Measurements from ENCODE around the gene PRSS2. TPM values are rescaled to one million over a fixed set of nuclear protein-coding genes. Genes with fewer than 3 reads are reported as not detected.

Gene PRSS2
- total RNA-seq, 1 donor from 2014 or later, result not detected

DNA sequence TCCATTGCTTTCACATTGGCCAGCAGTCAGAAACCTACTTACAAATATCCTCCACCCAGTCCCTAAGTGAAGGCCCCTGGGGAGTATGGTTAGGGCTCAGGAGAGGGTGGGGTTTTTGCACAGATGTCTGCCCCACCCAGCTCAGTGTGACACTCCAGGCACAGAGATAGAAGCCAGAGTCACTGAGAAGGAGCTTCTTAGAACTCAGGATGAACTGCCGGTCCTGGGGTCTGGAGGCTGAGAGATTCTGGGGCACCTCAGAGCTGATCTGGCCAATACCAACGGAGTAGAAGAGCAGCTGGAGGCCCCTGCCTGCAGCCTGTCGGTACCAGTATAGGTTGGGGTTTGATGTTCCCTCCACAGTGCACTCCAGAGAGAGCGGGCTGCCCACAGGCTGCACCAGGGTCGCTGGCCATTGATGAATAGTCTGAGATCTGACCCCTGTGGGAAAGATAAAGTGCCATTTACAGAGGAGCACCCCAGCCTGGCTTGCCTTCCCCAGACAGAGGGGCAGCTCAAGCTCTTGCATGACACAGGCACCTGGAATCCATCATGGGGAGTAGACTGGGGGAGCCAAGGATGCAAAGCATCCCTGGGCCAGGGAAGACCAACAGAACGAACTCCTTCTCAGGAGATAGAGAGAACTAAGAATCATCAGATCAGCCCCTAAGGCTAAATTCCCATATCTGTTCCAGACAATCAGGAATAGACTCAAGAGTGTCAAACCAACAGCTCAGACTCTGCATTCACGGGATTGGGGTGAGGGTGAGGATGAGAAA, 41.9 kb downstream of the PRSS2 start:
- no peaks in the 10 kb centered on the region for H3K36me3 Mint-ChIP-seq (ENCODE audit: low read depth, unreplicated experiment)
- peak overlapping the region; percentile 65 for H3K4me2 ChIP-seq (ENCODE audit: low read length)
- peak overlapping the region; percentile 96 for H3K27ac Mint-ChIP-seq (ENCODE audit: unreplicated experiment)

DNA sequence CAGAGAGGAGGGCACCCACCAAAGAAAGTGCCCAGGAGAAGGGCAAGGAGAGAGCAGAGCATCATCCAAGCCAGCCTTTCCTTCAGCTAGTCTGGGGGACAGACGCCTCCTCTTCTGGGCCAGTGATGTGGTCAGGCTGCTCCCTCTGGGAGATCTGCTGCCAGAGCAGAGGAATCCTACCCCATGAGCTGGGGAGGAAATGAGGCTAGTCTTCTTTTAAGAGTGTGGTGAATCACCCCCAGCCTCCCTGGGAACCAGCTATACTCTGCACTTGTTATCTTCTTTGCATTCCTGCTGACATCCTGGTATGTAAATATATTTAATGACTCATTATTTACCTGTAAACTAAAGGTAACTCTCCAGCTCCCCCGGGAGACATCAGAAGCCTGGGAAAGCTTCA, 42.5 kb downstream of the PRSS2 start:
- H3K9me3 ChIP-seq (ENCODE audit: insufficient read depth, low read depth, low read length), result no peaks in the 10 kb centered on the region
- no peaks in the 10 kb centered on the region for H3K27me3 ChIP-seq (ENCODE audit: insufficient read depth, low read length)
- peak overlapping the region; percentile 90 for H3K27ac ChIP-seq (ENCODE audit: low read depth, low read length)
- no peak for FAIRE-seq
- no peaks in the 10 kb centered on the region for H3K79me2 ChIP-seq (ENCODE audit: insufficient read depth, low read length)
- no peaks in the 10 kb centered on the region for H4K20me1 ChIP-seq (ENCODE audit: insufficient read depth, low read length)
- no peaks in the 10 kb centered on the region for H3K36me3 ChIP-seq (ENCODE audit: insufficient read depth, low read length)
- H3K4me2 ChIP-seq (ENCODE audit: low read length), result peak overlapping the region; percentile 65
- peaks cover 65% of the 10 kb centered on the region for H3K4me1 Mint-ChIP-seq (ENCODE audit: low read depth, unreplicated experiment)
- H3K4me3 ChIP-seq (ENCODE audit: insufficient read depth, low read depth, low read length), result no peak overlapping the region
- peak; percentile 79 for DNase-seq (ENCODE audit: low read depth)
- H2AFZ ChIP-seq (ENCODE audit: low read depth, low read length), result no peak overlapping the region
- peak overlapping the region; percentile 96 for H3K27ac Mint-ChIP-seq (ENCODE audit: unreplicated experiment)
- H3K27me3 Mint-ChIP-seq (ENCODE audit: low read depth, unreplicated experiment), result no peaks in the 10 kb centered on the region
- no peaks in the 10 kb centered on the region for H3K36me3 Mint-ChIP-seq (ENCODE audit: low read depth, unreplicated experiment)
- H3K4me1 ChIP-seq (ENCODE audit: insufficient read depth, low read length), result peaks cover 46% of the 10 kb centered on the region
- no peak for TF ChIP-seq EZH2 (IDR thresholded peaks at IDR 0.05; ENCODE audit: insufficient read depth, low read length)
- TF ChIP-seq, protein P1, sequence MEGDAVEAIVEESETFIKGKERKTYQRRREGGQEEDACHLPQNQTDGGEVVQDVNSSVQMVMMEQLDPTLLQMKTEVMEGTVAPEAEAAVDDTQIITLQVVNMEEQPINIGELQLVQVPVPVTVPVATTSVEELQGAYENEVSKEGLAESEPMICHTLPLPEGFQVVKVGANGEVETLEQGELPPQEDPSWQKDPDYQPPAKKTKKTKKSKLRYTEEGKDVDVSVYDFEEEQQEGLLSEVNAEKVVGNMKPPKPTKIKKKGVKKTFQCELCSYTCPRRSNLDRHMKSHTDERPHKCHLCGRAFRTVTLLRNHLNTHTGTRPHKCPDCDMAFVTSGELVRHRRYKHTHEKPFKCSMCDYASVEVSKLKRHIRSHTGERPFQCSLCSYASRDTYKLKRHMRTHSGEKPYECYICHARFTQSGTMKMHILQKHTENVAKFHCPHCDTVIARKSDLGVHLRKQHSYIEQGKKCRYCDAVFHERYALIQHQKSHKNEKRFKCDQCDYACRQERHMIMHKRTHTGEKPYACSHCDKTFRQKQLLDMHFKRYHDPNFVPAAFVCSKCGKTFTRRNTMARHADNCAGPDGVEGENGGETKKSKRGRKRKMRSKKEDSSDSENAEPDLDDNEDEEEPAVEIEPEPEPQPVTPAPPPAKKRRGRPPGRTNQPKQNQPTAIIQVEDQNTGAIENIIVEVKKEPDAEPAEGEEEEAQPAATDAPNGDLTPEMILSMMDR (IDR thresholded peaks at IDR 0.05; ENCODE audit: insufficient read depth, low read depth, low read length), result no peak
- H3K9me3 Mint-ChIP-seq (ENCODE audit: unreplicated experiment), result no peaks in the 10 kb centered on the region
- H3K4me3 Mint-ChIP-seq (ENCODE audit: unreplicated experiment), result no peak overlapping the region
- H3K9ac ChIP-seq (ENCODE audit: low read length), result peak overlapping the region; percentile 73

More for the DNA sequence above, 41.9 kb downstream of the PRSS2 start:
- Mint-ChIP-seq H3K27me3 (ENCODE audit: low read depth, unreplicated experiment) (no peaks in the 10 kb centered on the region), H3K4me1 (ENCODE audit: low read depth, unreplicated experiment) (peaks cover 70% of the 10 kb centered on the region), H3K4me3 (ENCODE audit: unreplicated experiment) (no peak overlapping the region), H3K9me3 (ENCODE audit: unreplicated experiment) (no peaks in the 10 kb centered on the region)
- Histone ChIP-seq H3K79me2 (ENCODE audit: insufficient read depth, low read length) (no peaks in the 10 kb centered on the region), H3K9ac (ENCODE audit: low read length) (peak overlapping the region; percentile 73), H3K9me3 (ENCODE audit: insufficient read depth, low read depth, low read length) (no peaks in the 10 kb centered on the region), H3K4me3 (ENCODE audit: insufficient read depth, low read depth, low read length) (no peak overlapping the region), H3K4me1 (ENCODE audit: insufficient read depth, low read length) (peaks cover 49% of the 10 kb centered on the region), H3K27ac (ENCODE audit: low read depth, low read length) (peak overlapping the region; percentile 90), H4K20me1 (ENCODE audit: insufficient read depth, low read length) (no peaks in the 10 kb centered on the region), H3K36me3 (ENCODE audit: insufficient read depth, low read length) (no peaks in the 10 kb centered on the region), H3K27me3 (ENCODE audit: insufficient read depth, low read length) (no peaks in the 10 kb centered on the region), H2AFZ (ENCODE audit: low read depth, low read length) (no peak overlapping the region)
- TF ChIP-seq, protein P1 (IDR thresholded peaks at IDR 0.05; ENCODE audit: insufficient read depth, low read depth, low read length), result no peak
- no peak for TF ChIP-seq EZH2 (IDR thresholded peaks at IDR 0.05; ENCODE audit: insufficient read depth, low read length)
- peak; percentile 17 for DNase-seq (ENCODE audit: low read depth)
- FAIRE-seq, result no peak

DNA sequence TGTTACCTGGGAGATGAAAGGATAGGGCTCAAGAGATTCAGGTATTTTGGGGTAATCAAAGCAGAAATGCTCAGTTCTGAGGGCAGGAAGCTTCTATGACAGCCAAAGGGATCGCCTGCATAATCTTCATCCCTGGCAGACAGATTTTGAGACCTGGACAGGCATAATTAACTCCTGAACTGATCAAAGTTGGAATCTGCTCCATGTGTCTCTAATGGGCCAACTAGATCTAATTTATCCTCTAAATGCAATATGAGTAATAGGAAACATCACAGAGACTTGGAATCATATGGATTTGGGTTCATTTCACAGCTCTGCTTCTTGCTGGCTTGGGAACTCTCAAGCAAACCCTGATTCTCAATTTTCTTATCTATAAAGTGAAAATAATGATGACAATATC, 42.9 kb downstream of the PRSS2 start:
- Histone ChIP-seq H2AFZ (ENCODE audit: low read depth, low read length) (no peak overlapping the region), H3K79me2 (ENCODE audit: insufficient read depth, low read length) (no peaks in the 10 kb centered on the region), H4K20me1 (ENCODE audit: insufficient read depth, low read length) (no peaks in the 10 kb centered on the region), H3K36me3 (ENCODE audit: insufficient read depth, low read length) (no peaks in the 10 kb centered on the region), H3K9ac (ENCODE audit: low read length) (peak overlapping the region; percentile 41), H3K27me3 (ENCODE audit: insufficient read depth, low read length) (no peaks in the 10 kb centered on the region), H3K9me3 (ENCODE audit: insufficient read depth, low read depth, low read length) (no peaks in the 10 kb centered on the region), H3K4me2 (ENCODE audit: low read length) (peak overlapping the region; percentile 65), H3K4me3 (ENCODE audit: insufficient read depth, low read depth, low read length) (no peak overlapping the region), H3K27ac (ENCODE audit: low read depth, low read length) (peak overlapping the region; percentile 90), H3K4me1 (ENCODE audit: insufficient read depth, low read length) (peaks cover 42% of the 10 kb centered on the region)
- FAIRE-seq (no peak), DNase-seq (ENCODE audit: low read depth) (no peak)
- H3K27ac Mint-ChIP-seq (ENCODE audit: unreplicated experiment), result peak overlapping the region; percentile 96
- no peaks in the 10 kb centered on the region for H3K36me3 Mint-ChIP-seq (ENCODE audit: low read depth, unreplicated experiment)
- no peaks in the 10 kb centered on the region for H3K9me3 Mint-ChIP-seq (ENCODE audit: unreplicated experiment)
- H3K27me3 Mint-ChIP-seq (ENCODE audit: low read depth, unreplicated experiment), result no peaks in the 10 kb centered on the region
- peaks cover 60% of the 10 kb centered on the region for H3K4me1 Mint-ChIP-seq (ENCODE audit: low read depth, unreplicated experiment)
- TF ChIP-seq, protein P1 (IDR thresholded peaks at IDR 0.05; ENCODE audit: insufficient read depth, low read depth, low read length), result no peak
- no peak for TF ChIP-seq EZH2 (IDR thresholded peaks at IDR 0.05; ENCODE audit: insufficient read depth, low read length)
- peak overlapping the region; percentile 18 for H3K4me3 Mint-ChIP-seq (ENCODE audit: unreplicated experiment)

Data from astrocyte (in vitro differentiated cells and primary cell).